Left lung (tissue), 10 donors: Measurements from ENCODE around the gene SLC25A21. TPM values are rescaled to one million over a fixed set of nuclear protein-coding genes. Genes with fewer than 3 reads are reported as not detected.
"Not testable (repeated sequence)": the region's sequence is repeated elsewhere in the genome, so short reads cannot be mapped to it uniquely, and the experiment has no call there.

Experiments
- ATAC-seq: fragments of 200-7000 bp; cut with Tn5 transposase; one replicate; pipeline ENCODE4 v1.9.1; 2020; ENCODE audit warnings: moderate library complexity
- DNase-seq, 4 donors: peaks; one replicate each; pipeline ENCODE4 v3.0.0-alpha.2; 2013 to 2020
- H3K27ac ChIP-seq, 2 donors: fragments of 200-600 bp; sonication (generic) in 1 of 2; one replicate each; pipeline versions ENCODE4 v1.5.0 to v1.8.0; 2020 to 2021
- H3K27me3 ChIP-seq, 2 donors: fragments of 200-600 bp; sonication (generic) in 1 of 2; one replicate each; pipeline versions ENCODE4 v1.5.0 to v1.8.0; 2020 to 2021
- H3K36me3 ChIP-seq, 2 donors: fragments of 200-600 bp; sonication (generic) in 1 of 2; one replicate each; pipeline versions ENCODE4 v1.5.0 to v1.8.0; 2020 to 2021
- H3K4me1 ChIP-seq, 2 donors: fragments of 200-600 bp; one replicate each; pipeline ENCODE4 v1.8.0; 2021
- H3K4me3 ChIP-seq, 2 donors: fragments of 200-600 bp; sonication (generic) in 1 of 2; one replicate each; pipeline versions ENCODE4 v1.5.0 to v1.8.0; 2020 to 2021; ENCODE audit warnings: mild to moderate bottlenecking in 1 of 2
- H3K9me3 ChIP-seq, 2 donors: fragments of 200-600 bp; sonication (generic) in 1 of 2; one replicate each; pipeline versions ENCODE4 v1.5.0 to v1.8.0; 2020 to 2021
- intact Hi-C, 2 donors: fragments of 100-400 bp; cut with DNase I; formaldehyde crosslinking; loops; one replicate each; pipeline versions ENCODE4 v1.11.2 to v1.14.2; 2022
- polyA plus RNA-seq, 6 donors: library from polyadenylated mRNA; unstranded; fragments of 120-200 nt; gene quantifications; one replicate each; pipeline ENCODE4 v1.2.1, GENCODE V29; 2013; ENCODE audit not compliant: insufficient read length in 6 of 6
- total RNA-seq, 2 donors: library from RNA; stranded (reverse); fragmentation: NEBNext Ultra II Directional; extraction: Animal tissue kit (Norgen Biotek cat#: 25700); gene quantifications; one replicate each; pipeline ENCODE4 v1.2.1, GENCODE V29; 2021
- TF ChIP-seq, protein P1 (sequence below), 2 donors: fragments of 200-600 bp; sonication (generic) in 1 of 2; IDR thresholded peaks; one replicate each; pipeline versions ENCODE4 v1.5.0 to v1.8.0; 2021; ENCODE audit warnings: antibody characterized with exemption in 2 of 2
- donor health status: DM: no; HTN: yes; CAD: no.
- donor health status: DM: no; HTN: no; CAD: no.

Gene SLC25A21
- total and polyA plus RNA-seq, 8 donors: 0.47 to 3.7 (median 2.7) TPM

DNA sequence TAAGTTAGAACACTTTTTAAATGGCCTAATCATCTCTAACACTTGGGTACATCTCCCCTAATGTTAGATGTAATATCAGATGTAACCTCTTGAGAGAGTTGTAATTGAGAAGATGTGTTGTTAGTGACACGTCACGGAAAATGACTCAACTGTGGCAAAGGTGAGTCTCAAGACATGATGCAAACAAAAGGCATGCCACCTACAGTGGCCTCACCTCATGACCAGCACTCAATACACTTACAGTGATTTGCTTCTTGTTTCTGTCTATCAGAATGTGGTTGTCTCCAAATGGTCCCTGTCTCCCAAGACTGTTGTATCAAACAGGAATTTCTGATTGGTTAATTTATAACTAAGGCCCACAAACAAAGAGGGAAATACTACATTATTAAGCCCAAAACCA, 91.2 kb downstream of the SLC25A21 start:
- H3K27ac ChIP-seq: no peak overlapping the region
- H3K27me3 ChIP-seq: no peaks in the 10 kb centered on the region
- no peaks in the 10 kb centered on the region for H3K4me1 ChIP-seq
- no peak overlapping the region for H3K4me3 ChIP-seq
- intact Hi-C loops: no loop called here
- DNase-seq: no peak
- TF ChIP-seq, protein P1, sequence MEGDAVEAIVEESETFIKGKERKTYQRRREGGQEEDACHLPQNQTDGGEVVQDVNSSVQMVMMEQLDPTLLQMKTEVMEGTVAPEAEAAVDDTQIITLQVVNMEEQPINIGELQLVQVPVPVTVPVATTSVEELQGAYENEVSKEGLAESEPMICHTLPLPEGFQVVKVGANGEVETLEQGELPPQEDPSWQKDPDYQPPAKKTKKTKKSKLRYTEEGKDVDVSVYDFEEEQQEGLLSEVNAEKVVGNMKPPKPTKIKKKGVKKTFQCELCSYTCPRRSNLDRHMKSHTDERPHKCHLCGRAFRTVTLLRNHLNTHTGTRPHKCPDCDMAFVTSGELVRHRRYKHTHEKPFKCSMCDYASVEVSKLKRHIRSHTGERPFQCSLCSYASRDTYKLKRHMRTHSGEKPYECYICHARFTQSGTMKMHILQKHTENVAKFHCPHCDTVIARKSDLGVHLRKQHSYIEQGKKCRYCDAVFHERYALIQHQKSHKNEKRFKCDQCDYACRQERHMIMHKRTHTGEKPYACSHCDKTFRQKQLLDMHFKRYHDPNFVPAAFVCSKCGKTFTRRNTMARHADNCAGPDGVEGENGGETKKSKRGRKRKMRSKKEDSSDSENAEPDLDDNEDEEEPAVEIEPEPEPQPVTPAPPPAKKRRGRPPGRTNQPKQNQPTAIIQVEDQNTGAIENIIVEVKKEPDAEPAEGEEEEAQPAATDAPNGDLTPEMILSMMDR (IDR thresholded peaks at IDR 0.05): no peak
- ATAC-seq: peak; percentile 37
- H3K36me3 ChIP-seq: no peaks in the 10 kb centered on the region
- no peaks in the 10 kb centered on the region for H3K9me3 ChIP-seq

DNA sequence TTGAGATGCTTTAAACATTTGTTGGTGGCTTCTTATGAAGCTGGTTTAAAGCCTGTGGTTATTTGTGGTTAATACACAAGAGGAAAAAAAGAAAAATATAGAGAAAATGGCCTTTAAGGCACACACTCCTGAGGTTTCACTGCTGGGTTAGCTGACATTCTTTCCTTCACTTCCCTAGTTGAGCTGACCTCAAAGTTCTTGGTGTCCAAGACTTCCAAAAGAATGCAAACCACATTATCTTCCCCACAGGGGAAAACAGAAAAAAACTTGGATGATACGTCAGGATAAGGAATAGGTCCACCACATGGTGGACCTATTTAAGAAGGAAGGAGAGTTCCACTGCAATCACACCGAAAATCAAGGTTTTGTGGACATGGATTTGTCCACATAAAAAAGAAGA, 94.3 kb downstream of the SLC25A21 start:
- Histone ChIP-seq H3K27ac (no peak overlapping the region), H3K4me3 (no peak overlapping the region), H3K36me3 (no peaks in the 10 kb centered on the region), H3K4me1 (no peaks in the 10 kb centered on the region), H3K9me3 (no peaks in the 10 kb centered on the region), H3K27me3 (no peaks in the 10 kb centered on the region)
- intact Hi-C loops: no loop called here
- TF ChIP-seq, protein P1 (IDR thresholded peaks at IDR 0.05): no peak
- ATAC-seq: no peak
- DNase-seq: no peak

DNA sequence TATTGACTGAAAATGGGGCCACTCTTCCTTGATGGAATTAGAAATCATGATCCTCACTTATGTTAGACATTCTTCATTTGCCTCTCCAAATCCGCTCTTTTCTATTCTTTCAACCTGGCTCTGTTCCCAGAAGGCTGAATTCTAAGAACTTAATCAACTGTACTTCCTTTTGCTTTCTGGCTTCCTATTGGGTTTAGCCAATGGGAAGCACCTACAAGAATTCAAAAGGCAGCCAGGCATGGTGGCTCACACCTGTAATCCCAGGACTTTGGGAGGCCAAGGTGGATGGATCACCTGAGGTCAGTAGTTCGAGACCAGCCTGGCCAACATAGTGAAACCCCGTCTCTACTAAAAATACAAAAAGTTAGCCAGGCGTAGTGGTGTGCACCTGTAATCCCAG, 98.1 kb downstream of the SLC25A21 start:
- intact Hi-C loops, H3K9me3 ChIP-seq, H3K27ac ChIP-seq, H3K36me3 ChIP-seq, ATAC-seq, H3K27me3 ChIP-seq, DNase-seq, H3K4me3 ChIP-seq, H3K4me1 ChIP-seq: not testable (repeated sequence)

DNA sequence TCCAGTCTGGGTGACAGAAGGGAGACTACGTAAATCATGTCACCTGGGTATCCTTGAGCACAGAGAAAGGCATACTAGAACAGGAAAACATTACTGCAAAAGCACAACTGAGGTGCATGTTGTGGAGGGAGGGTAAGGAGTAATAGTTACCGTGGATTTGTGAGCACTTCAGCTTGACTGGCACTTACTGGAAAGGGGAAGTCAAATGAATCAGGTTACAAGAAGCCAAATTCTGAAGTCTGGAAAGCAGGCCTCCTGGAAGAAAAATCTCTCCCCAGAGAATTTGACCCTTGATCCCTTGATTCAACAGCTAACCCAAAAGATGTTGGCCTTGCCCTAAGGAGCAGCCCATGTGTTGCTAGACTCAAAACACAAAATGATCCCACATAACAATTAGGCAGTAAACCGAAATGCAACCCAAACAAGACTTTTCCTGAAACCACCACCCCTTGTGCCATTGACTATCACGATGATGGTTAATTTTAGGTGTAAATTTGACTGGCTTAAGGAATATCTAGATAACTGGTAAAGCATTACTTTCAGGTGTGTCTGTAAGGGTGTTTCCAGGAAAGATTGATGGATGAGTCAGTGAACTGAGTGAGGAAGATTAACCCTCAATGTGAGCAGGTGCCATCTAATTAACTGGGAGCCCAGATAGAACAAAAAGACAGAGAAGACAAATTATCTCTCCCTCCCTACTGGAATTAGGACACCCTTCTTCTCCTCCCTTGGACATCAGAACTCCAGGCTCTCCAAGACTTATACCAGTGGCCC, 108.8 kb downstream of the SLC25A21 start:
- Histone ChIP-seq H3K36me3 (no peaks in the 10 kb centered on the region), H3K27ac (no peak overlapping the region), H3K27me3 (no peaks in the 10 kb centered on the region), H3K4me3 (no peak overlapping the region), H3K4me1 (no peaks in the 10 kb centered on the region), H3K9me3 (no peaks in the 10 kb centered on the region)
- DNase-seq: no peak
- TF ChIP-seq, protein P1 (IDR thresholded peaks at IDR 0.05): no peak
- peak; percentile 5 for ATAC-seq
- intact Hi-C loops: no loop called here

DNA sequence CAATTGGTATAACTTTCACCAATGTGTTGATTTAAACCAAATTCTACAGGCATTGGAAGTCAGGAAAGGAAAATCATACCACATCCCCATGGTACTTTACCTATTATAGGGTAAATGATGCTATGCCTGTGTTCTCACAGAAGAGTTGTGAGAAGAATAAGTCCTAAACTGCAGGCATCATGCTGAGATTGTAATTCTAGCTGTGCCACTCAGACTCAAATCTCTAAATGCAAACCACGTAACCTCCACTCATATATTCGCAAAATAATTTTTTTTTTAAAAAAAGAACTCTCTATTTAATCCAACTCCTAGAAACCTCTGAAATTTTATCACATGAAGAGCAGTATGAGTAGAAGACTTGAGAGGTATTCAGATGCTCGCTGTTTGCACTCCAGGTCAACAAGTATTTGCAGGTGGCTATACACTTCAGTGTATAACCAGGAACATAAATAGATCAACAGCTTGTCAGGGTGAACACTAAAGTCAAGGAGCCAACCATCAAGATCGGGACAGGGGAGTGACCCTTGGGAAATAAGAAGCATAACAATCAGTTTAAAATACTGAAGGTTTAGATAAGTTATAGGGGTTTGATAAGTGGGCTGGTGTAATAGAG, 110.1 kb downstream of the SLC25A21 start:
- Histone ChIP-seq H3K27me3 (no peaks in the 10 kb centered on the region), H3K4me3 (no peak overlapping the region), H3K9me3 (no peaks in the 10 kb centered on the region), H3K4me1 (no peaks in the 10 kb centered on the region), H3K27ac (no peak overlapping the region), H3K36me3 (no peaks in the 10 kb centered on the region)
- no peak for DNase-seq
- peak; percentile 88 for ATAC-seq
- TF ChIP-seq, protein P1 (IDR thresholded peaks at IDR 0.05): no peak
- intact Hi-C loops: no loop called here
